ENCODE data around the gene TTF2.
A peak's percentile ranks its signal among the peaks of the same experiment; 100 is the strongest.

TTF2 gene

GRCh38 chr1:117046781-117047180 lies 13.3 kb upstream of the TTF2 start:
- DNase-seq (ENCODE audit: low spot score), result no peak

- DNase-seq (ENCODE audit: low spot score), result no peak
Measured at GRCh38 chr1:117047271-117047670, 12.9 kb upstream of the TTF2 start.

DNA sequence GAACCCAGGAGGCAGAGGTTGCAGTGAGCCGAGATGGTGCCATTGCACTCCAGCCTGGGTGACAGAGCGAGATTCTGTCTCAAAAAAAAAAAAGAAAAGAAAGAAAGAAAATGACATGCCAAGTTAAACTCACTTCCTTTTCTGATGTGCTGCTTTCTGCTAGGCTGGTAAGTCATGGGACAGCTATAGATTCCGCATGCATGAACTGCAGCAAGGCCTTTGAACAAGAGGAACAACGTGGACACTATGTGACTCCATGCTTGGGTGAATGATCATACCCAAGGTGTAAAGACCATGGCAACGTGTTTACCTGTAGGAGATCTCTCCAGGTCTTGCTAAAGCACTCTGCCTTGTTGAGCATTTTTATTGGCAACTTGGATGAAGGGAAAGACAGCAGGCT lies 10.3 kb upstream of the TTF2 start:
- no peak for DNase-seq (ENCODE audit: low spot score)

DNA sequence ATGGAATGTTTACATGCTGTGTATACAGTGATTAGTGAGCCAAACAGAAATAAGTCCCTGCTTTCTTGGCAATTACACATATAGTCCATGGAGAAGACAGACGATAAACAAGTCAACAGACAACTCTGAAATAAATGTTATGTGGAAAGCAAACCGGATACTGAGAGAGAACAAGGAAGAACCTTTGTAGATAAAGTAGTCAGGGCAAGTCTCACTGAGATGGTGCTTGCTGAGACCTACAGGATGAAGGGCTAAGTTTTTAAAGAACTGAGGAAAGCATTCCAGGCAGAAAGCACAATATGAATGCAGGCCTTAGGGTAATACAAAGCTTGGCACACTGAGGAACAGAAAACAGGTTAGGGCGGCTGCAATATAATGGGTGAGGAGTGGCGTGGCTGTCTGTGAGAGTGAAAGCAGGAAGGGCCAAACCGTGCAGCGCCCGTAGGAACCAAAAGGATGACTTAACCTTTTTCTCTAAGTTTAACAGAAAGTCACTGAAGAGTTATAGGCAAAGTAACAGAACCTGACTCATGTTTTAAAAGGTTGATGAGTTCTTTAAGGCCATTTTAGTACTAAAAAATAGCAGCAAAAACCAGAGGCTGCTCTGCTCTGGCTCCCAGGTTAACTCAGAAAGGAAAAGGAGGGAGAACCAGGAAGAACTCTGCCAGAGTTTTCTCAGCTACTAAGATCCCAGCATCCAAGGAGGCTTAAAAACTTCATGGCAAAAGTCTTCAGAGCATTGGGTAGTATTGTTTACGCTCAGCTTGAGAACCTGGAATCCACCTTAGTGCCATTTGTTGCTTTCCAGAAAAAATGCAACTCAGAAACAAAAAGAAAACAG lies 8.7 kb upstream of the TTF2 start:
- DNase-seq (ENCODE audit: low spot score), result no peak

GRCh38 chr1:117054068-117054467 lies 6.1 kb upstream of the TTF2 start:
- no peak for DNase-seq (ENCODE audit: low spot score)

DNA sequence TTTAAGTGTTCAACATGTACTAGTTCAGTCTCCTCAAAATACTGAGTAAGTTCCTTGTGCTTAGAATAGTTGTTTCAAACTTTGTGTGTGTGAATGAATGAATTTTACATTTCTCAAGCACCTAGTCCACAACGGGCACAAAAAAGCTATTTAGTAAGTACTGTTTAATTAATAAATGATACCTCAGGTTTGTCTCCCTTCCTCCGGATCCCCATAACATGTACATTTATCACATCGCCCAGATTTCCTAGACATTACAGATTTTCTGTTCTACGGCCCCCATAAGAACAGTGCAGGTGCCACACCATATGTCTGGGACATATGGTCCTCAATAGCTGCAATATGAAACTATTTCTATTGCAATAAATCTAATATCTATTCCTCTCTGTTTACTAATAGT lies 1.3 kb upstream of the TTF2 start:
- DNase-seq (ENCODE audit: low spot score), result no peak

GRCh38 chr1:117059334-117059677 lies 820 bp upstream of the TTF2 start:
- no peak for DNase-seq (ENCODE audit: low spot score)

DNA sequence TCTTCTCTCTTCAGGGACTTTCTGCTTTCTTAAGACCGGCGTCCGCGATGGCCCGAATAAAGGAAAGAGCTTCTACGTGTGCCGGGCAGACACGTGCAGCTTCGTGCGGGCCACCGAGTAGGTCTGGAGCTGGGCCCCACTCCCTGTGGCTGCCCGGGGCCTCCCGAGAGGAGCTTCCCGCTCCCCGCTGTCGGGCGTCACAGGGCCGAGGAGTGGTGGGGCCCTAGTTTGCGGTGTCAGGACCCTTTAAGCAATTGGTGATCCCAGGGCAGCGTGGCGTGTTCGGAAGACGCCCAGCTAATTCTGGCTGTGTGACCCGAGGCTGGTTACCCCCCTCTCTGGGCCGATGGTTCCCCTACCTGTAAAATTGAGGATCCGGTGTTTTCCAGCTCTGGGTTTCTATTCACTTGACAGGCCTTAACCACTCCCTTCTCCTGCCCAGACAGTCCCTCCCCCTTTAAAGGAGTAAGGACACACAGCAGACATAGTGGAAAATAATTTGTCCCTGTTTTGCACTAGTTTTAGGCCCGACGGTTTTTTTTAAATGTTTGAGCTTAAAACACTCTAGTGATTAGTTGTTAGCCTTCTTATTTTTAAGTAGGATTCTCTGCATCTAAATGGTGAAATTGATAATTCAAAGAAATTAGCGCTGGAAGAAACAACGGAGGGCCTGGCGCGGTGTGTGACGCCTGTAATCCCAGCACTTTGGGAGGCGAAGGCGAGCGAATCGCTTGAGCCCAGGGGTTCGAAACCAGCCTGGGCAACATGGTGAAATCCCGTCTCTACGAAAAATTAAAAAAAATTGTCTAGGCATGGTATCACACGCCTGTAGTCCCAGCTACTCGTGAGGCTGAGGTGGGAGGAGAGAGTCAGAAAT lies 553 bp downstream of the TTF2 start:
- DNase-seq (ENCODE audit: low spot score), result peak; percentile 55

GRCh38 chr1:117061986-117062415 lies 1.9 kb downstream of the TTF2 start:
- DNase-seq (ENCODE audit: low spot score), result no peak

GRCh38 chr1:117066367-117066766 lies 6.2 kb downstream of the TTF2 start:
- no peak for DNase-seq (ENCODE audit: low spot score)

- DNase-seq (ENCODE audit: low spot score), result peak; percentile 46
Measured at GRCh38 chr1:117067533-117068370, 7.6 kb downstream of the TTF2 start.

GRCh38 chr1:117068580-117068979 lies 8.5 kb downstream of the TTF2 start:
- DNase-seq (ENCODE audit: low spot score), result no peak

- DNase-seq (ENCODE audit: low spot score), result no peak
Measured at GRCh38 chr1:117069220-117069844, 9.2 kb downstream of the TTF2 start.

DNA sequence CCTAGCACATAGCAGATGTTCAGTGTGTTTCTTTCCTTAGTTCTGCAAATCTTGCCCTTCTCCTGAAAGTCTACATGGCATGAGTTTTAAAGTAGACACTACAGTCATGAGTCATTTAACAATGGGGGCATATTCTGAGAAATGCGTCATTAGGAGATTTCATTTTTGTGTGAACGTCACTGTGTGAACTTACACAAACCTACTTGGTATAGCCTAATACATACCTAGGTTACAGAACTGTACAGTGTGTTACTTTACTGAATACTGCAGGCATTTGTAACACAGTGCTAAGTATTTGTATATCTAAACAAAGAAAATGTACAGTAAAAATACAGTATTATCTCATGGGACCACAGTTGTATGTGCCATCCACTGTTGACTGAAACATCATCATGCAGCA lies 10.0 kb downstream of the TTF2 start:
- no peak for DNase-seq (ENCODE audit: low spot score)

- DNase-seq (ENCODE audit: low spot score), result no peak
Measured at GRCh38 chr1:117076648-117077047, 16.5 kb downstream of the TTF2 start.

DNA sequence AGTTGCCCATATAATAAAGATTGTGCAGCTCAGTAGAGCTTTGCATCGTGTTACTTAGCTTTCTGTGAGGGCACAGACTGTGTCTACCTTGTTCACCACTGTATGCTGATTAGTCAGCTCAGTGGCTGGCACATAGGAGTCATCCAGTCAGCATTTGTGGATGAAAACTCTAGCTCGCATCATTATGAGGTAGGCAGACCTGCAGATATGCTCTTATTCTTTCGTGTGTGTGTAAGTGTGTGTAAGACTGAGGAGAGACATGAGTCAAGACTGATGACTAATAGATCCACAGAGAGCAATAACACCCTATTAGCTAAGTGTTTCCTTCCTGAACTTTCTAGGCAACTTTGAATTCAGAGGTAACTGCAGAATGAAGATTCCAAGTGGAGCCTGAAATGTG lies 17.1 kb downstream of the TTF2 start:
- no peak for DNase-seq (ENCODE audit: low spot score)

GRCh38 chr1:117079737-117080136 lies 19.6 kb downstream of the TTF2 start:
- no peak for DNase-seq (ENCODE audit: low spot score)

DNA sequence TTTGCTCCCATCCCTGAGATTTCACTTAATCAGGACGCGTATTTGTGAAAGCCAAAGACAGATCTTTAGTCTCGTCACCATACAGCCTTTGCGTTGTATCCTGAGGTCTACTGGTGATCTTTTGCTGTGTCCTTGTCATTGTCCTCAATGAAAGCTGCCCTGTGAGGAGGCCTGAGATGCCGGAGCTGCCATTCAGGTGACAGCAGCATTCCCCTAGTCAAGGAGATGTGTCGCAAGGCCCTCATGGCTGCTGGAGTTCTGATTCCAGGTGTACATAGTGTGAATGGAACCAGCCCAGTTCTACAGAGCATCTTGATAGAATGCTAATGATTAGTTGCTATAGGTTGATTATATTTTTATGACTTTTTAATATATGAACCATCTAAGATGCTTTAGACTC lies 24.1 kb downstream of the TTF2 start:
- DNase-seq (ENCODE audit: low spot score), result no peak

DNA sequence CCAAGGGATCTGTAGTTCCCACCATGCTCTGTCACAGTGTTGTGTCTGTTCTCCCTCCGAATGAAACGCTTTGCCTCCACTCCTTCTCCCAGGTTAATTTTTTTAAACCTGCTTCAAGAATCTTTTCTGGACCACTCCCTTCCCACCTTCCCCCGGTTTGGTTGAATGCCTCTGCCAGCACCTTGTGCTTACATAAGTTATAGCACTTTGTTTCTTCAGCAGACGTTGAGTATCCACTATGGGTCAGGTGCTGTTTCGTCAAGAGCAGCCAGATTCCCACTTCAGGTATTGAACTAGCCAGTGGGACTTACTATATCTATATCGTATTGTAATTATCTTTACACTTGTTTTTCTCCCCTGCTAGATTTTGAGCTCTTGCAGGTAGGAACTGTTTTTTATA lies 27.6 kb downstream of the TTF2 start:
- DNase-seq (ENCODE audit: low spot score), result no peak

GRCh38 chr1:117089996-117090395 lies 29.9 kb downstream of the TTF2 start:
- DNase-seq (ENCODE audit: low spot score), result no peak

GRCh38 chr1:117092594-117092993 lies 32.5 kb downstream of the TTF2 start:
- no peak for DNase-seq (ENCODE audit: low spot score)

DNA sequence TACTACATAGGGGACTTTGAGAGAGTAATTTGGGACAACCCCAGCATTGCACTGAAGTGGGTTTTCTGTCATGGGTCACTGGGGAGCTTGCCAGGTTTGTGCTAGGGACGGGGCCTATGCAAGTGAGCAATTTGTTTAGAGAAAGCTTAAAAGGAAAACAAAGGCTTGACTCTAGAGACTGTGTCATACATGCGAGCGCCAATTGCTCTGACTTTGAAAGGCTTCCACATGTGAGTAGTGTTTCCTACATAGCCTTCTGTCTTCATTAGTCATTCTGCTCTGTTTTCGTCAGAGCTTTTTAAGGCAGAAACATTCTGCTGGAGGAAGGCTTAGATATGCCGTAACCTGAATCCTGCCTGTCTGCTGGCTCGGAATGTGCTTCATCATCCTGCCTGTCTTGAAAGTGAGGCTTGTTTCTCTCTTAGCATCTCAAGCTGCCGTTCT lies 33.0 kb downstream of the TTF2 start:
- DNase-seq (ENCODE audit: low spot score), result no peak
